HCT116 (cell line): Measurements from ENCODE around the gene TMEM269.

Source experiments
- CTCF ChIP-seq, 3 experiments: fragments of 200-600 bp in 1 of 3; sonication (generic) in 1 of 3; IDR thresholded peaks in 2 of 3; conservative IDR thresholded peaks in 1 of 3; 2 replicates each; pipeline ENCODE4 v1.5.1; 2012 to 2017; ENCODE audit warnings: low read depth in 2 of 3, low read length in 2 of 3, antibody characterized with exemption in 1 of 3, borderline replicate concordance in 1 of 3, control low read depth in 1 of 3, mild to moderate bottlenecking in 1 of 3, mixed read lengths in 1 of 3, mixed run types in 1 of 3, moderate library complexity in 1 of 3; ENCODE audit not compliant: insufficient read depth in 1 of 3
- EZH2 ChIP-seq: fragments of 200-600 bp; sonication (generic); IDR thresholded peaks from 2 replicates; pipeline ENCODE4 v1.6.1; 2017; ENCODE audit warnings: antibody characterized with exemption, mixed run types
- POLR2A ChIP-seq: IDR thresholded peaks from 2 replicates; pipeline ENCODE4 v1.7.0; 2011; ENCODE audit warnings: borderline replicate concordance; ENCODE audit not compliant: insufficient read depth, insufficient read length; ENCODE audit errors: extremely low read depth

- TF ChIP-seq CTCF (IDR thresholded peaks at IDR 0.05 in 2 of 3, conservative IDR thresholded peaks at IDR 0.05 in 1 of 3; ENCODE audit: borderline replicate concordance in 1 of 3, insufficient read depth in 1 of 3, low read depth in 2 of 3, low read length in 2 of 3): no peak
- TF ChIP-seq EZH2: no peak
- TF ChIP-seq POLR2A: no peak
Observed at GRCh38 chr1:42806593-42806992, 21.8 kb downstream of the TMEM269 start.
